Suprapubic skin (tissue), 4 donors: Measurements from ENCODE around the gene SPPL2A. TPM values are rescaled to one million over a fixed set of nuclear protein-coding genes. Genes with fewer than 3 reads are reported as not detected.
A peak's percentile ranks its signal among the peaks of the same experiment; 100 is the strongest.
"Not testable (repeated sequence)": the region's sequence is repeated elsewhere in the genome, so short reads cannot be mapped to it uniquely, and the experiment has no call there.

Source experiments
- DNase-seq, 2 donors: peaks; one replicate each; pipeline ENCODE4 v3.0.0-alpha.2; 2019; ENCODE audit warnings: low spot score in 2 of 2
- H3K27ac ChIP-seq: fragments of 200-600 bp; sonication (generic); one replicate; pipeline ENCODE4 v1.5.1; 2019
- H3K27me3 ChIP-seq: fragments of 200-600 bp; sonication (generic); one replicate; pipeline ENCODE4 v1.5.1; 2019
- H3K36me3 ChIP-seq: fragments of 200-600 bp; sonication (generic); one replicate; pipeline ENCODE4 v1.5.1; 2019
- H3K4me1 ChIP-seq: fragments of 200-600 bp; sonication (generic); one replicate; pipeline ENCODE4 v1.5.1; 2019
- H3K4me3 ChIP-seq: fragments of 200-600 bp; sonication (generic); one replicate; pipeline ENCODE4 v1.5.1; 2019; ENCODE audit warnings: mild to moderate bottlenecking
- H3K9me3 ChIP-seq: fragments of 200-600 bp; sonication (generic); one replicate; pipeline ENCODE4 v1.5.1; 2019
- CTCF ChIP-seq, 2 donors: fragments of 200-600 bp in 1 of 2; fragments of 450-650 bp in 1 of 2; sonication (generic) in 1 of 2; IDR thresholded peaks; one replicate each; pipeline ENCODE4 v1.5.1; 2016 to 2019; ENCODE audit warnings: antibody characterized with exemption in 2 of 2, mild to moderate bottlenecking in 1 of 2, moderate library complexity in 1 of 2
- EP300 ChIP-seq: sonication (generic); formaldehyde crosslinking; IDR thresholded peaks from one replicate; pipeline ENCODE4 v1.6.1; 2017; ENCODE audit warnings: antibody characterized with exemption
- POLR2A ChIP-seq, 2 donors: fragments of 450-650 bp; IDR thresholded peaks; one replicate each; pipeline ENCODE4 v1.6.1; 2017; ENCODE audit warnings: antibody characterized with exemption in 2 of 2, mild to moderate bottlenecking in 2 of 2, moderate library complexity in 2 of 2
- POLR2AphosphoS5 ChIP-seq, 3 donors: sonication (generic); formaldehyde crosslinking; IDR thresholded peaks; one replicate each; pipeline ENCODE4 v1.6.1; 2017; ENCODE audit warnings: antibody characterized with exemption in 3 of 3
- WGBS: methylation state at CpG from one replicate; pipeline ENCODE4 v1.1.5; 2018; 5-methylcytosine and 5-hydroxymethylcytosine counted together
- total RNA-seq, 4 donors: library from RNA; depleted of rRNA; stranded (reverse); fragments of >200 nt; gene quantifications; one replicate each; pipeline ENCODE4 v1.1.0, GENCODE V29; 2016

SPPL2A gene
- 100 to 1,000 TPM; 156 to 228 (median 186) TPM for total RNA-seq

GRCh38 chr15:50765195-50765967 is at the start of gene SPPL2A:
Gene SPPL2A (minus strand): TSS chr15:50765706. CDS start chr15:50765533, 173 bp downstream.
- H3K36me3 ChIP-seq: no peaks in the 10 kb centered on the region
- H3K4me3 ChIP-seq: peak within 1 kb of the TSS; percentile 85
- H3K9me3 ChIP-seq: no peaks in the 10 kb centered on the region
- H3K27me3 ChIP-seq: no peaks in the 10 kb centered on the region
- peak within 1 kb of the TSS; percentile 98 for H3K27ac ChIP-seq
- 1% methylated on average over 36 of the region's 77 CpGs for WGBS
- DNase-seq: peak; percentile 92
- H3K4me1 ChIP-seq: peaks cover 38% of the 10 kb centered on the region
- TF ChIP-seq POLR2A (IDR thresholded peaks at IDR 0.05): peak; percentile 73 to 91
- TF ChIP-seq CTCF (IDR thresholded peaks at IDR 0.05): no peak
- no peak for TF ChIP-seq EP300
- peak in 2 of 3 donors; percentile 59 to 64 for TF ChIP-seq POLR2AphosphoS5 (IDR thresholded peaks at IDR 0.05)

GRCh38 chr15:50814634-50815033 is 49.1 kb upstream of the SPPL2A start:
- Histone ChIP-seq H3K4me3 (no peak overlapping the region), H3K4me1 (peaks cover 5% of the 10 kb centered on the region), H3K36me3 (no peaks in the 10 kb centered on the region), H3K27ac (no peak overlapping the region), H3K27me3 (no peaks in the 10 kb centered on the region), H3K9me3 (no peaks in the 10 kb centered on the region)
- DNase-seq: no peak
- TF ChIP-seq CTCF (IDR thresholded peaks at IDR 0.05) (no peak), POLR2A (IDR thresholded peaks at IDR 0.05) (no peak), EP300 (no peak), POLR2AphosphoS5 (IDR thresholded peaks at IDR 0.05) (no peak)

- Histone ChIP-seq H3K27ac (no peak overlapping the region), H3K4me3 (no peak overlapping the region), H3K36me3 (no peaks in the 10 kb centered on the region), H3K27me3 (no peaks in the 10 kb centered on the region), H3K4me1 (peaks cover 5% of the 10 kb centered on the region), H3K9me3 (no peaks in the 10 kb centered on the region)
- WGBS: 55% methylated on average over 2 of the region's 2 CpGs
- TF ChIP-seq CTCF (IDR thresholded peaks at IDR 0.05): no peak
- DNase-seq: no peak
Observed at GRCh38 chr15:50813865-50814264, 48.4 kb upstream of the SPPL2A start.

GRCh38 chr15:50813089-50813488 is 47.6 kb upstream of the SPPL2A start:
- H3K27me3 ChIP-seq: no peaks in the 10 kb centered on the region
- no peaks in the 10 kb centered on the region for H3K9me3 ChIP-seq
- H3K36me3 ChIP-seq: no peaks in the 10 kb centered on the region
- WGBS: 94% methylated on average over 10 of the region's 10 CpGs
- H3K4me1 ChIP-seq: peaks cover 5% of the 10 kb centered on the region
- no peak overlapping the region for H3K4me3 ChIP-seq
- TF ChIP-seq POLR2AphosphoS5 (IDR thresholded peaks at IDR 0.05): no peak
- TF ChIP-seq CTCF (IDR thresholded peaks at IDR 0.05): no peak
- no peak for TF ChIP-seq EP300
- no peak for TF ChIP-seq POLR2A (IDR thresholded peaks at IDR 0.05)
- H3K27ac ChIP-seq: no peak overlapping the region
- DNase-seq: no peak

- H3K4me3 ChIP-seq, H3K9me3 ChIP-seq: not testable (repeated sequence)
- WGBS: 100% methylated on average over 2 of the region's 15 CpGs
Observed at GRCh38 chr15:50812181-50812506, 46.6 kb upstream of the SPPL2A start.

GRCh38 chr15:50811461-50812180 is 46.1 kb upstream of the SPPL2A start:
- H3K36me3 ChIP-seq, H3K4me1 ChIP-seq, H3K4me3 ChIP-seq, H3K27me3 ChIP-seq, H3K9me3 ChIP-seq, DNase-seq, H3K27ac ChIP-seq: not testable (repeated sequence)
- WGBS: 91% methylated on average over 10 of the region's 30 CpGs

More at GRCh38 chr15:50812181-50812506, 46.6 kb upstream of the SPPL2A start:
- H3K4me1 ChIP-seq, H3K27ac ChIP-seq, H3K27me3 ChIP-seq, H3K36me3 ChIP-seq, DNase-seq: not testable (repeated sequence)
